ENCODE measurements around the gene TRAPPC3L. TPM values are rescaled to one million over a fixed set of nuclear protein-coding genes. Genes with fewer than 3 reads are reported as not detected.

The TRAPPC3L gene
- total and polyA plus RNA-seq, 12 donors, result 0.10 to 0.57 (median 0.27) TPM; not detected in 4

DNA sequence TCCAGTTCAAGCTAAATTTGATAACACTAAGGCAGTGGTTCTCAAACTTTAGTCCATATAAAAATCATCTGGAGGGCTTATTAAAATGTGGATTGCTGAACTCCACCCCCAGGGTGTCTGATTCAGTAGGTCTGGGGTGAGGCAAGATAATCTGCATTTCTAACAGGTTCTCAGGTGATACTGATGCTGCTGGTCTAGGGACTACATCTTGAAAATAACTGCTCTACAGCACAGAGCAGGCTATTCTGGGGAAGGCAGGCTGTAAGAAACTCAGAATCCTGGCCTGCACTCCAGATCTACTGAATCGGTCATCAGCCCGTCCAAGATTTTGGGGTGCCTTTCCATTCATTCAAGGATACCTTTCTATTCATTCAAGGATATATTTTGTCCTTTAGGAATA lies 22.6 kb downstream of the TRAPPC3L start:
- TF ChIP-seq POLR2A (IDR thresholded peaks at IDR 0.05), result no peak
- TF ChIP-seq, protein P1, sequence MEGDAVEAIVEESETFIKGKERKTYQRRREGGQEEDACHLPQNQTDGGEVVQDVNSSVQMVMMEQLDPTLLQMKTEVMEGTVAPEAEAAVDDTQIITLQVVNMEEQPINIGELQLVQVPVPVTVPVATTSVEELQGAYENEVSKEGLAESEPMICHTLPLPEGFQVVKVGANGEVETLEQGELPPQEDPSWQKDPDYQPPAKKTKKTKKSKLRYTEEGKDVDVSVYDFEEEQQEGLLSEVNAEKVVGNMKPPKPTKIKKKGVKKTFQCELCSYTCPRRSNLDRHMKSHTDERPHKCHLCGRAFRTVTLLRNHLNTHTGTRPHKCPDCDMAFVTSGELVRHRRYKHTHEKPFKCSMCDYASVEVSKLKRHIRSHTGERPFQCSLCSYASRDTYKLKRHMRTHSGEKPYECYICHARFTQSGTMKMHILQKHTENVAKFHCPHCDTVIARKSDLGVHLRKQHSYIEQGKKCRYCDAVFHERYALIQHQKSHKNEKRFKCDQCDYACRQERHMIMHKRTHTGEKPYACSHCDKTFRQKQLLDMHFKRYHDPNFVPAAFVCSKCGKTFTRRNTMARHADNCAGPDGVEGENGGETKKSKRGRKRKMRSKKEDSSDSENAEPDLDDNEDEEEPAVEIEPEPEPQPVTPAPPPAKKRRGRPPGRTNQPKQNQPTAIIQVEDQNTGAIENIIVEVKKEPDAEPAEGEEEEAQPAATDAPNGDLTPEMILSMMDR (IDR thresholded peaks at IDR 0.05), result no peak
- WGBS, 4 donors, result 81 to 98% (median 94%) methylated on average over 2 of the region's 2 CpGs
- Histone ChIP-seq H3K4me3 (no peak overlapping the region), H3K9me3 (replicated peaks in 1 of 3) (no peaks in the 10 kb centered on the region), H3K27me3 (no peaks in the 10 kb centered on the region), H3K4me1 (replicated peaks in 1 of 2) (no peaks in the 10 kb centered on the region), H3K27ac (no peak overlapping the region), H3K36me3 (replicated peaks in 1 of 2) (no peaks in the 10 kb centered on the region)
- no peak for DNase-seq
- intact Hi-C loops (cut with DNase I), result no loop called here

DNA sequence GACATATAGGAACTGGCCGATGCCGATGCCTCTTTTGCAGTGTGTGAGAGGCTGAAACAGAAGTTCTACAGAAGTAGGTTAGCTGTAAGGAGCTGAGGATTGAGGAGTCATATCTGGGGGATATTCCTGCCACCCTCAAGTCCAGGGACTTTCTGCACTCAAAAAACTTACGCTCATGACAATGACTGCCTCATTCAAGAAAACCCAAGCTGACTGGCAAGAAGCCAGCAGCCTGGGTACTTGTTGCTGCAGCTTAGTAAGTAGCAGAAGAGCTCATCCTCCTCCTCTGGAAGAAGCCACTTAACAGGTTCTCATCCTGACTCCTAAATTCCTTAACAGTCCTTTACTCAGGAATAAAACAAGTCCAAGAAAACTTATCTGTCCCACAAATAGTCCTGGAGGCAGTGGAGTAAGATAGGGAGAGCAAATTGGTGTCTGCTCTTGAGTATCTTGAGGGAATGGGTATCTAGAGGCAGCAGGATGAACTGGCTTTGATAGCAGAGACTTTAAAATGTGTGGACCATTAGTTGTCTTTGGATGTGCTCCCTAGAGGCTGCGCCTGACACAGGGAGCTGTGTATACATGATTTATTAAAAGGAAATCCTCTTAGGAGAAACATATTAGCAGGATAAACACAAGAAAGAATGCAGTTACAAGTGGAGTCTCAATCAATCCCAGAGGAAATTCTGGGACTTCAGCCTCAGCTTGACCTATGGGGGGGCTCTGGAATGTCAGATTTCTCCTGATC lies 26.7 kb downstream of the TRAPPC3L start:
- Histone ChIP-seq H3K27me3 (no peaks in the 10 kb centered on the region), H3K4me3 (no peak overlapping the region), H3K27ac (no peak overlapping the region), H3K4me1 (replicated peaks in 1 of 2) (no peaks in the 10 kb centered on the region), H3K9me3 (replicated peaks in 1 of 3) (no peaks in the 10 kb centered on the region), H3K36me3 (replicated peaks in 1 of 2) (no peaks in the 10 kb centered on the region)
- intact Hi-C loops (cut with DNase I), result no loop called here
- 76 to 84% (median 79%) methylated on average over 4 of the region's 4 CpGs for WGBS, 4 donors
- TF ChIP-seq POLR2A (IDR thresholded peaks at IDR 0.05), result no peak
- TF ChIP-seq, protein P1 (IDR thresholded peaks at IDR 0.05), result no peak
- DNase-seq, result peak in 1 of 7 donors; percentile 34

DNA sequence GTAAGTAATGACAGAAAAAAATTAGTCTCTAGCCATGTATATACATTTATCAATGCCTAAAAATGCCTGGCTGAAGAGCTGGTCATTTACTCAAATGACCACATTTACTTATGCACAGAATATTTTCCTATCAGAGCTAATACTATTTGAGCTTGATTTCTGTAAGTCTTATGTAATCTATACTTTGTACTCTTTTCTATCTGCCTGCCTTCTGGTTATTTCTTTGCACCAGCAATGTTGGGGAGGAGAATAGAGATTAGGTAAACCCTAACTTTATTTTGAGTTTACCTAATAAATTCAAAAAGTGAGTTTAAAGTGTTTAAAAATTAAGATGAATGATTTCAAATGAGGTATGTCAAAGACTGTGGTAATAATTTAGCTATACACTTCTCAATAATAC lies 30.3 kb downstream of the TRAPPC3L start:
- Histone ChIP-seq H3K9me3 (replicated peaks in 1 of 3) (no peaks in the 10 kb centered on the region), H3K4me1 (replicated peaks in 1 of 2) (no peaks in the 10 kb centered on the region), H3K36me3 (replicated peaks in 1 of 2) (no peaks in the 10 kb centered on the region), H3K27ac (no peak overlapping the region), H3K27me3 (no peaks in the 10 kb centered on the region), H3K4me3 (no peak overlapping the region)
- DNase-seq, result no peak
- TF ChIP-seq POLR2A (IDR thresholded peaks at IDR 0.05), result no peak
- TF ChIP-seq, protein P1 (IDR thresholded peaks at IDR 0.05), result no peak
- intact Hi-C loops (cut with DNase I), result no loop called here

DNA sequence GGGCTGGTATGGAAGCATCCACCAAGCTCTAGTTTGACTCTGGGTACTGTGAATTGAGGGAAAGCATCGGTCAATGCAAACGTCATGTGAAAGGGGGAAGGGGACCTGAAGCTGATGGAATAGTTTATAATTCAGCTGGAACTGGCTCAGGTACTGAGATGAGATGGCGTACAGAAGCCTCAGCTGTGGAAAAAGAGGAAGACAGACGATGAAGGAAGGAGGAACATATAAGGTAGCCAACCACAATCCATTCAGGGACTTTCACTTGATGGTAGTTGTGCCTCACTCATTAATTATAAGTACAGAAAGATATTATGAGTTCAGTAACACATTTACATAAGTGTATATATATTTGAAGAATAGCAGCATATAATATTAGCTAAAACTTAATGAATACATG lies 31.4 kb downstream of the TRAPPC3L start:
- no peaks in the 10 kb centered on the region for H3K4me1 ChIP-seq (replicated peaks in 1 of 2)
- no peak for TF ChIP-seq POLR2A (IDR thresholded peaks at IDR 0.05)
- TF ChIP-seq, protein P1 (IDR thresholded peaks at IDR 0.05), result no peak
- H3K4me3 ChIP-seq, result no peak overlapping the region
- 75 to 83% (median 79%) methylated on average over 4 of the region's 4 CpGs for WGBS, 4 donors
- H3K27ac ChIP-seq, result no peak overlapping the region
- no peaks in the 10 kb centered on the region for H3K36me3 ChIP-seq (replicated peaks in 1 of 2)
- intact Hi-C loops (cut with DNase I), result no loop called here
- no peak for DNase-seq
- no peaks in the 10 kb centered on the region for H3K9me3 ChIP-seq (replicated peaks in 1 of 3)
- H3K27me3 ChIP-seq, result no peaks in the 10 kb centered on the region
